Esophagus squamous epithelium (tissue), 4 donors: ENCODE results near the gene DNAJC30.

Source experiments
- CTCF ChIP-seq, 6 experiments: fragments of 450-650 bp in 4 of 6; fragments of 200-600 bp in 2 of 6; sonication (generic) in 2 of 6; IDR thresholded peaks; one replicate each; pipeline ENCODE4 v1.5.1; 2016 to 2019; ENCODE audit warnings: antibody characterized with exemption in 6 of 6, mild to moderate bottlenecking in 4 of 6, moderate library complexity in 4 of 6
- POLR2A ChIP-seq, 4 donors: fragments of 450-650 bp; IDR thresholded peaks; one replicate each; pipeline ENCODE4 v1.6.1; 2017; ENCODE audit warnings: antibody characterized with exemption in 4 of 4, mild to moderate bottlenecking in 4 of 4, moderate library complexity in 3 of 4

DNA sequence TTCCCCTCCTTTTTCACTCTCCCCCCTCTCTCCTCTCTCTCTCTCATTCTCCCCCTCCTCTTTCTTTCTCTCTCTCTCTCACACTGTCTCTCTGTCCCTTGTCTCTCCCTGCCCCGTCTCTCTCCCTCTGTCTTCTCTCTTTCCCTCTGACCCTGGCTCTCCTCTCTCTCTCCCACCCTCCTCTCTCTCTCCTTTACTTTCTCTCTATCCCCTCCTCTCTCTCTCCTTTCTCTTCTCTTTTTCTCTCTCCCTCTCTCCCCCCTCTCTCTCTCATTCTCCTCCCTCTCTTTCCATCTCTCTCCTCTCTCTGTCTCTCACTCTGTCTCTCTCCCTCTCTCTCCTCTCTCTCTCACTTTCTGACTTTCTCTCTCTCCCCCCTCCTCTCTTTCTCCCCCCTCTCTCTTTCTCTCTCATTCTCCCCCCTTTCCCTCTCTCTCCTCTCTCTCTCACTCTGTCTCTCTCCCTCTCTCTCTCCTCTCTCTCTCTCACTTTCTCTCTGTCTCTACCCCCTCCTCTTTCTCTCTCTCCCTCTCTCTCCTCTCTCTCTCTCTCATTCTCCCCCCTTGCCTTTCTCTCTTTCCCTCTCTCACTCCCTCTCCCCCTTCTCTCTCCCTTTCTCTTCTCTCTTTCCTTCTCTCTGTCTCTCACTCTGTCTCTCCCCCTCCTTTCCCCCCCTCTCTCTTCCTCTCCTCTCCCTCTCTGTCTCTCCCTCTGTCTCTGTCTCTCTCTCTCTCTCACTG is 34.5 kb downstream of the DNAJC30 start:
- no peak for TF ChIP-seq CTCF (IDR thresholded peaks at IDR 0.05)
- TF ChIP-seq POLR2A (IDR thresholded peaks at IDR 0.05), result no peak
